HFF-Myc (cell line): ENCODE data around the gene FAN1.

Experiments
- DNase-seq: peaks from one replicate; pipeline ENCODE4 v3.0.0-alpha.2; 2011; ENCODE audit warnings: low read depth; ENCODE audit errors: extremely low read depth
- H3K4me3 ChIP-seq: replicated peaks from 2 replicates; pipeline ENCODE4 v1.5.1; 2011; ENCODE audit warnings: low read depth, mild to moderate bottlenecking, control low read depth, low read length
- CTCF ChIP-seq: IDR thresholded peaks from 2 replicates; pipeline ENCODE4 v1.5.1; 2012; ENCODE audit warnings: mild to moderate bottlenecking, low read depth, low read length, control low read depth; ENCODE audit errors: missing control alignments

Gene FAN1

DNA sequence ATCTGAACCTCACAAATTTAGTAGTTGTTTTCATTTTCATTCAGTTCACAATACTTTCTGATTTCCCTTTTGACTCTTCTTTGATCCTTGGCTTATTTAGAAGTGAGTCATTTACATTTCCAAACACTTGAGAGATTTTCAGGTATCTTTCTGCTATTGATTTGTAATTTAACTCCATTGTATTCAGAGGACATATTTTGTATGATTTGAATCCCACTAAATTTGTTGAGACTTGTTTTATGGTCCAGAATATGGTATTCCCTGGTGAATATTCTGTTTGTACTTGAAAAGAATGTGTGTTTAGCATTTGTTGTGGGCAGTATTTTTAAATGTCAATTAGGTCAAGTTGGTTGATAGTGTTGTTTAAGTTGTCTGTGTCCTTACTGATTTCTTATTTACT is 29.6 kb downstream of the FAN1 start:
- DNase-seq: no peak
- no peak overlapping the region for H3K4me3 ChIP-seq
- TF ChIP-seq CTCF: no peak

DNA sequence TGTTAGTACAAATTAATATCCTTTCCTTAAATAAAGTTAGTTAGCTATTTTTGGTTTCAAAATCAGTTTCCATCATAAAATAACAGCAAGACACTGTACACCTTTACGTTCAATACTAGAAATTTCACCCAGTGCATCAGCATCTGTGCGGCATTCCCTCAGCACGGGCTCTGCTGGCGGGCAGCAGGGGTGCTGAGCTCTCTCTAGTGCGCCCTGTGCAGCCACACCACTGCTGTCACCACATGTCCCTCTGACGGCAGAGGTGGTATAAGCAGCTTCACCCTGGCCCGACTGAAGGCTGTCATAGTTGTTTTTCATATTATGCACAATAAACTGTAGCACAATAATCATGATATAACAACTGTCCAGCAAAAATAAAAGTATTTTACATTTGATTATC is 35.4 kb downstream of the FAN1 start:
- DNase-seq: no peak
- no peak for TF ChIP-seq CTCF
- no peak overlapping the region for H3K4me3 ChIP-seq

GRCh38 chr15:30940359-30940758 is 36.6 kb downstream of the FAN1 start:
- no peak overlapping the region for H3K4me3 ChIP-seq
- DNase-seq: no peak
- no peak for TF ChIP-seq CTCF

- no peak overlapping the region for H3K4me3 ChIP-seq
- TF ChIP-seq CTCF: no peak
- no peak for DNase-seq
Measured at GRCh38 chr15:30941520-30941919, 37.8 kb downstream of the FAN1 start.

GRCh38 chr15:30943654-30944335 is 40.1 kb downstream of the FAN1 start:
- TF ChIP-seq CTCF: no peak
- no peak overlapping the region for H3K4me3 ChIP-seq
- no peak for DNase-seq

- H3K4me3 ChIP-seq: no peak overlapping the region
- TF ChIP-seq CTCF: no peak
- no peak for DNase-seq
Measured at GRCh38 chr15:30953183-30953582, 49.5 kb downstream of the FAN1 start.

DNA sequence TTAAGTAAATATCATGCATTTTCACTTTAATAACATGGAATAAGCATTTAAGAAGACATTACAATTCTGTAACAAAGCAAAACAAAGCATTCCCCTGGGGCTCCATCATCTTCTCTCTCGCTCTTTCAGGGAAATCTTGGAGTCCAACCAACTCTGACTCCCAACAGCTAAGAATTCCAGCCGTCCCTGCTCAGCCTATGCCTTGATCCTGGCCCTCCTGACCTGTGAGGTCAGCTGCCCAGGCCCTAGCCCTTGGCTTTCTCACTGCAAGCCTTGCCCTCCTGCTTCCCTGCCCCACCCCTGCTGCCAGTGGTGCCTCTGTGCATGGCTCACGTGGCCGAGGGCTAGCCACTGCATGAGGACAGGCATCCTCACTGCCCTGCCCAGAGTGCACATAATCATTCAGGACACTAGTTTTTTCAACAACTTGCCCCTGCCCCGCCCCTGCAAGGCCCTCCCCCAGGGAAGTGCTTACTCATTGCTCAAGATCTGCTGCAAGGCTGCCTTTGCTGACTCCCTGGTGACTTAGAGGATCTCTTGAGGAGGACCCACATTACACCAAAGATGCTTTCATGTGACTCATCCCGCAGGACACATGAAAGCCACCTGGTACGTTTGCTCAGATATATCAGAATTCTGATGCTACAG is 50.1 kb downstream of the FAN1 start:
- DNase-seq: peak; percentile 91

More for the DNA sequence above, 50.1 kb downstream of the FAN1 start:
- H3K4me3 ChIP-seq: no peak overlapping the region
- TF ChIP-seq CTCF: no peak
